T follicular helper cell (primary cell): ENCODE measurements around the gene GPR52.

Source experiments
- DNase-seq: peaks from one replicate; pipeline ENCODE4 v3.0.0-alpha.2; 2020; ENCODE audit warnings: low read depth

GPR52 gene

GRCh38 chr1:174466607-174467006, 18.8 kb downstream of the GPR52 start:
- no peak for DNase-seq

GRCh38 chr1:174469052-174469451, 21.3 kb downstream of the GPR52 start:
- no peak for DNase-seq

GRCh38 chr1:174469687-174470086, 21.9 kb downstream of the GPR52 start:
- DNase-seq = no peak

GRCh38 chr1:174479281-174479680, 31.5 kb downstream of the GPR52 start:
- DNase-seq = no peak

DNA sequence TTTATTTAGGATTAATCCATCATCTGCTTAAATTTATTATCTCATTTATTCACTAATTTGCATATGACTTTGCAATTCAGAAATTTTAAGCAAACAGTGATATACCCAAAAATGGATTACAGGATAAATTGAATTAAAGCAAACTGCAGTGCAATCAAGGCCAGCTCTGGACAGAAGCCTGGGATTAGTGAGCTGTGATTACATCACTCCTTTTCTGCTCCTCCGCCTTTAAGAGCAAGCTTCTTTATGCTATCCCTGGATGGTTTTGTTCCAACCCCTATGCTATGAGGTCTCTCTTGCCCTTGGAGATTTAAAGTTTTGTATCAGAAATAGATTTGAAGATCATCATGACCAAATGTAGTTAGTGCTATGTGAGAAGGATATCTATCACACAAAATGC, 32.6 kb downstream of the GPR52 start:
- no peak for DNase-seq

GRCh38 chr1:174491606-174492005, 43.8 kb downstream of the GPR52 start:
- no peak for DNase-seq

DNA sequence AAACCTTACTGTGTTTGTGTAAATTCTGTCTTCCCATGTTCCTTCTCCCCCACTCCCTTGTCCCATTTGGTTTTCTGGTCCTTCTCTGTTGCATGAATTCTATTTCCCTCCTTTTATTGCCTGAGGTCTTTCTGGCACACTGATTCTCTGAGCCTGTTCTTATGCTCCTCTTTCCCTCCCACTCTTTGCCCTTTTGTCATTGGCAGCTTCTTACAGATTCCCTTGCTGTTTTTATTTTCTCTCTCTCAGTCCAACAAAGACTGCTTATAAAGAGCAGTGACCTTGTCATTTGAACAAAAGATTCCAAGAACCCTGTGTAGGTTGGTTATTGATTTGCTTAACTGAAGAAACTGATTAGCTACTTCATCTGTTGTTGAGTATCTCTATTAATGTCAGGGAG, 49.7 kb downstream of the GPR52 start:
- no peak for DNase-seq
